Left colon (tissue), 2 donors: Measurements from ENCODE around the gene P3H4. TPM values are rescaled to one million over a fixed set of nuclear protein-coding genes. Genes with fewer than 3 reads are reported as not detected.

Experiments
- ATAC-seq: fragments of 200-7000 bp; cut with Tn5 transposase; one replicate; pipeline ENCODE4 v1.9.1; 2020; ENCODE audit warnings: mild to moderate bottlenecking, moderate library complexity
- DNase-seq, 2 donors: peaks; one replicate each; pipeline ENCODE4 v3.0.0-alpha.2; 2020
- intact Hi-C, 2 donors: fragments of 100-400 bp; cut with DNase I in 1 of 2; cut with micrococcal nuclease in 1 of 2; formaldehyde crosslinking; loops; one replicate each; pipeline versions ENCODE4 v1.11.2 to v1.14.0; 2022; cut with DNase I, micrococcal nuclease
- total RNA-seq, 2 donors: library from RNA; stranded (reverse); fragmentation: NEBNext Ultra II Directional; extraction: Animal tissue kit (Norgen Biotek cat#: 25700); gene quantifications; one replicate each; pipeline ENCODE4 v1.2.1, GENCODE V29; 2021
- donor health status: DM: no; HTN: no; CAD: no.
- donor health status: DM: yes; HTN: yes; CAD: no.

Gene P3H4
- total RNA-seq, 2 donors from 2014 or later = 10.7 to 15.3 TPM

DNA sequence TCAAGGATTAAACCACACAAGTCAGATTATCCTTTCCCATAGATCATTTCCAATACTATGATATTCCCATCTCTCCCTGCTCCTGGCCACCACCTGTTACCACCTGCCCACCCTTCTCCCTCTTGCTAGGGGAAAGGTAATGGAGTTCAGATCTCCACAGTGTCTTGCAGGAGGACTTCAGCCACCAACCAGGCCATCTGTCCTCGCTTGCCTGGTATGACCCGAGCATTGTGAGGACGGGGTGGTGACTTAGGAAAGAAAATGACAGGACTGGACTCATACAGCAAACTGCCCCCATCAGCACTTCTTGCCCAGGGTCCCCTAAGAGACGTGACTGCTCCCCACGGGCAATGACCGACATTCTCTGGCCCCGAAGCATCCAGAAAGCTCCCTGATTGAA, 11.8 kb upstream of the P3H4 start:
- intact Hi-C loops = no loop called here
- ATAC-seq (no peak), DNase-seq (no peak)

DNA sequence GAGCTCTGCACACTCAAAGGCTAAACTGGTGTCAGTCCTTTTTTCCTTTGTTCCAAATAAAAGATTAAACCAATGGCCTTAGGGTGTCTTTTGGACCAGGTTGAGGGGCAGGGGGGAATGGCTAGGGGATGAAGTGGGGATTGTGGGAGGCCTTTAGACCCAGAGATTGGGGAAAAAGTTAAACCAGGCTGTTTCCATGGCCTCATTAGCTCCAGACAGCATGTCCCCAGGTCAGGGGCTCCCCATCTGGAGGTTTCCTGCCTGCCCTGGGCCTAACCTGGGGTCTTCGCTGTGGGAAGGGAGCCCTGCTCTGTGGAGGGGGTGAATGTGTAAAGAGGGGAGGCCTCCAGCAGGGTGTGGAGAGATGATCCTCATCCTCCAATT, 11.4 kb upstream of the P3H4 start:
- DNase-seq (no peak), ATAC-seq (no peak)
- intact Hi-C loops = no loop called here

DNA sequence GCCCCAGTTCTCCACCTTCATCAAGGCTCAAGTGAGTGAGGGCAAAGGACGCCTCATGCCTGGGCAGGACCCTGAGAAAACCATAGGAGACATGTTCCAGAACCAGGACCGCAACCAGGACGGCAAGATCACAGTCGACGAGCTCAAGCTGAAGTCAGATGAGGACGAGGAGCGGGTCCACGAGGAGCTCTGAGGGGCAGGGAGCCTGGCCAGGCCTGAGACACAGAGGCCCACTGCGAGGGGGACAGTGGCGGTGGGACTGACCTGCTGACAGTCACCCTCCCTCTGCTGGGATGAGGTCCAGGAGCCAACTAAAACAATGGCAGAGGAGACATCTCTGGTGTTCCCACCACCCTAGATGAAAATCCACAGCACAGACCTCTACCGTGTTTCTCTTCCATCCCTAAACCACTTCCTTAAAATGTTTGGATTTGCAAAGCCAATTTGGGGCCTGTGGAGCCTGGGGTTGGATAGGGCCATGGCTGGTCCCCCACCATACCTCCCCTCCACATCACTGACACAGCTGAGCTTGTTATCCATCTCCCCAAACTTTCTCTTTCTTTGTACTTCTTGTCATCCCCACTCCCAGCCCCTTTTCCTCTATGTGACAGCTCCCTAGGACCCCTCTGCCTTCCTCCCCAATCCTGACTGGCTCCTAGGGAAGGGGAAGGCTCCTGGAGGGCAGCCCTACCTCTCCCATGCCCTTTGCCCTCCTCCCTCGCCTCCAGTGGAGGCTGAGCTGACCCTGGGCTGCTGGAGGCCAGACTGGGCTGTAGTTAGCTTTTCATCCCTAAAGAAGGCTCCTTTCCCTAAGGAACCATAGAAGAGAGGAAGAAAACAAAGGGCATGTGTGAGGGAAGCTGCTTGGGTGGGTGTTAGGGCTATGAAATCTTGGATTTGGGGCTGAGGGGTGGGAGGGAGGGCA, 10.7 kb upstream of the P3H4 start:
- intact Hi-C loops = no loop called here
- DNase-seq = no peak
- ATAC-seq = no peak

DNA sequence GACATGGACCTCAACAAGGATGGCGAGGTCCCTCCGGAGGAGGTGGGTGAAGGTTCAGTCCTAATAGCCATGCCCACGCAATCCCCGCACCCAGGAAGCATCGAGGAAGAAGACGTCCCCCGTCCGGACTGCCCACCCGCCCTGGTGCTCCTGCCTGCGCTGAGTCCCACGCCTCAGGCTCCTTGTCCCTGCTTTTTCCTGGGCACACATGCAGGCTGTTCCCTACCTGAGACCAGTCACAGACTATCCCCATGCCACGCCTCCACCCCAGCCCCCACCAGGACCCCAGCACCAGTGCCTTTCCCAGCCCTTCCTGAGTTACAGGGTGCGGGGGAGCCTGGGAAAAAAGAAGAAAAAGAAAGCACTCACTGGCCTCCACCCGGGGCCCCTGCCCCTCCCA, 10.0 kb upstream of the P3H4 start:
- no peak for ATAC-seq
- no peak for DNase-seq
- intact Hi-C loops = no loop called here

DNA sequence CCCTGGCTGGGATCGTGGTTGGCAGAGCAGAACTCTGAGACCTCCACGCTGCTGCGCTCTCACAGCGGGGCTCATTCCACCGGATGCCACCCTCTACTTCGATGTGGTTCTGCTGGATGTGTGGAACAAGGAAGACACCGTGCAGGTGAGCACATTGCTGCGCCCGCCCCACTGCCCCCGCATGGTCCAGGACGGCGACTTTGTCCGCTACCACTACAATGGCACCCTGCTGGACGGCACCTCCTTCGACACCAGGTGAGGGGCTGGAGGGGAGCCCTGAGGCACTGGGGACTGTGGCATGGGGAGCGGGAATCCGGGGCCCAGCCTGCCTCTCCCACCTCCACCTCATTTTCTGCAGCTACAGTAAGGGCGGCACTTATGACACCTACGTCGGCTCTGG, 6.3 kb upstream of the P3H4 start:
- intact Hi-C loops = no loop called here
- ATAC-seq (no peak), DNase-seq (no peak)

DNA sequence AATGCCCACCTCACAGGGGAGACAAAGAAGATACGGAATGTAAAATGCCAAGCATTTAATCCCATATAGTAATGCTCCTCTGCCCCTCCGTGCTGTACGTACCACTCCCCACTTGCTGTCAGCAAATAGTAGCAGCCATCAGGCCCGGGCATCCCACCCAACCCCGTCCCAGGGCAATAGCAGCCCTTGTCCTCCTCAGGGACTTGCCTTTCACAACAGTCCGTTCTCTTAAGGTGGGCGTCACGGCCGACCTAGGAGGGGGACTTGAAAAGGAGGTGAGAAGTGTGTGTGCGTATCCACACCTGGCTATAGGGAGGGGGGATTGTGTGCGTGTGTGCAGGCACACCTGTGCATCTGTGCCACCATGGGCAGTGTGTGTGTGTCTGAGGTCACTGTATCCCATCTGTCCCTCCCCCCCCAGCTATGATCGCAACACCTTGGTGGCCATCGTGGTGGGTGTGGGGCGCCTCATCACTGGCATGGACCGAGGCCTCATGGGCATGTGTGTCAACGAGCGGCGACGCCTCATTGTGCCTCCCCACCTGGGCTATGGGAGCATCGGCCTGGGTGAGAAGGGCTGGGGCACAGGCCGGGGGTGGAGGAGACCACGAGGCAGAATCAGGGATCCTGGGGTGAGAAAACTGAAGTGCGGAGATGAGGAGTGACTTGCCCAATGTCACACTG, 5.0 kb upstream of the P3H4 start:
- DNase-seq = no peak
- ATAC-seq = no peak
- intact Hi-C loops = no loop called here

DNA sequence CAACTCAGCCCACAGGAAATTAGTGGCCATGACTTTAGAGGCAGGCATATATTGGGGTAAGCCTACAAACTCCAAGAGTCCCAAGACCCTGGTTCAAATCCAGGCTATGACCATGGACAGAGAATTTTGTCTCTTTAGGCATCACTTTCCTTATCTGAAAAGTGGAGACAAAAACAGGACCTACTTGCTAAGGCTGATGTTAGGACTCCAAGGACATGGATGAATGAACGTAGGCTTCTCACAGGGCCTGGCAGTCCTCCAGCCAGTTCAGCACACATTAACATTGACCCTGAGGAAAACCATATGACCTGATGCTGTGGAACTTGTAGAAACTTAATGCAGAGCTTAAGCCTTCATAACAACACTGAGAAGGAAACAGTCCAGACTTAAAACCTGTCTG, 2.4 kb upstream of the P3H4 start:
- ATAC-seq = no peak
- intact Hi-C loops = no loop called here

DNA sequence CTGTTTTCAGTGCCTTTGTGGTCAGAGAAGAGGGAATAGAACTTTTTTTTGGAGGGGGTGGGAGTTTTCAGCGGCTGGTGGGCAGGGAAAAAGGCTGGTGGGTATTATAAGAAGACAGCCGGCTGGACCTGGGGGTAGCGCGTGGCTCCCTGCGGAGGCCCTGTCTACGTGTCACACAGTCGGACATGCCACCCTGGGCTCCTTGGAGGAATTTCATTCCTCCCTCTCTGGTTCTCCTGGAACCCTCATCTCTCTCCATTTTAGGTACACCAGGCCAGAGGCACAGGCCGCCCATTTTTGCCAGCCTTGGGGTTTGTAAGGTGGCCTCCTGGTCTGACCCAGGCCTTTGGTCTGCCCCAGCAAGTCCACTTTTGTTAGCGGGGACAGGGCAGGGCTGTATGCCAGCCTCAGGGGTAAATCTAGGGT, 2.0 kb upstream of the P3H4 start:
- intact Hi-C loops = no loop called here
- DNase-seq (no peak), ATAC-seq (no peak)

More for the DNA sequence above, 2.4 kb upstream of the P3H4 start:
- no peak for DNase-seq

DNA sequence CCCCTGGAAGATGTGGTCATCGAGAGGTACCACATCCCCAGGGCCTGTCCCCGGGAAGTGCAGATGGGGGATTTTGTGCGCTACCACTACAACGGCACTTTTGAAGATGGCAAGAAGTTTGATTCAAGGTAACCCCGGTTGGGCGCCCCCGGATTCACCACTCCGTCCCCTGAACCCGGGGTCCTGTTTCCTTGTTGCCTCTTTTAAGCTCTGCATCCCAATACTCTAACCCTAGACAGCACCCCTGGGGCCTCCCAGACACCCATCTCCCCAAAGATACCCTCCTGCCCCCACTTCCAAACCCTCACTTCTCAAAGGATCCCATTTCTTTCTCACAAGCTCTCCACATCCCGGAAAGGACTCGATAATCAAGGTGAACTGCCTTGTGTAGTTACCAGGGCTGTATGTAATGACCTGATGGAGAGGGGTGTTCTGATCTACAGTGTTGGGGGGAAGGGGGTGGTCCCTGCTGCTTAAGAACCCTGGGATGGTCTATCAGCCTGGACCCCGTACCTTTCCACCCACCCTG, 1.5 kb upstream of the P3H4 start:
- no peak for DNase-seq
- intact Hi-C loops = no loop called here
- ATAC-seq = no peak

DNA sequence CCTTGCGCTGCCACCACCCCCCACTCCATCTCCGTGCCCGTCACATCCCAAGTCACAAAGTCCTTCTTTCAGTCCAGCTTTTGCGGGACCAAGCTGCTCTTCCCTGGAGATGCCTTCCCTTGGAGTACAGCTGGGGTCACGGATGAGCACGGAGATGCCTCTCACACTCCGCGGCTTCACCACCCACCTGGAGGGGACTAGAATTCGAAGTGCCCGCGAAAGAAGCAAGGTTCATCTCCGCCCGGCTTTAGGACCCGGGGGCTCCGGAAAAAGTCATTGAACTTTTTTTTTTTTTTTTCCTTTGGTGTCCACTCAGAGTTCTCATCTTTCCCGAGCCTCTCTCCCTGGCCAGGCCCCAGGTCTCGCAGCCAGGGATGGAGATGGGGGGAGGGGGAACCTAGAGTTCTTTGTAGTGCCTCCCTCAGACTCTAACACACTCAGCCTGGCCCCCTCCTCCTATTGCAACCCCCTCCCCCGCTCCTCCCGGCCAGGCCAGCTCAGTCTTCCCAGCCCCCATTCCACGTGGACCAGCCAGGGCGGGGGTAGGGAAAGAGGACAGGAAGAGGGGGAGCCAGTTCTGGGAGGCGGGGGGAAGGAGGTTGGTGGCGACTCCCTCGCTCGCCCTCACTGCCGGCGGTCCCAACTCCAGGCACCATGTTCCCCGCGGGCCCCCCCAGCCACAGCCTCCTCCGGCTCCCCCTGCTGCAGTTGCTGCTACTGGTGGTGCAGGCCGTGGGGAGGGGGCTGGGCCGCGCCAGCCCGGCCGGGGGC, 817 bp upstream of the P3H4 start, which contains the start of gene FKBP10:
FKBP10 (plus strand) TSS at position 624 of the 771 bp plus-strand sequence; CDS start at position 655, 31 bp downstream.
- ATAC-seq (peak; percentile 10), DNase-seq (peak; percentile 56 to 63)
- intact Hi-C loops = no loop called here

DNA sequence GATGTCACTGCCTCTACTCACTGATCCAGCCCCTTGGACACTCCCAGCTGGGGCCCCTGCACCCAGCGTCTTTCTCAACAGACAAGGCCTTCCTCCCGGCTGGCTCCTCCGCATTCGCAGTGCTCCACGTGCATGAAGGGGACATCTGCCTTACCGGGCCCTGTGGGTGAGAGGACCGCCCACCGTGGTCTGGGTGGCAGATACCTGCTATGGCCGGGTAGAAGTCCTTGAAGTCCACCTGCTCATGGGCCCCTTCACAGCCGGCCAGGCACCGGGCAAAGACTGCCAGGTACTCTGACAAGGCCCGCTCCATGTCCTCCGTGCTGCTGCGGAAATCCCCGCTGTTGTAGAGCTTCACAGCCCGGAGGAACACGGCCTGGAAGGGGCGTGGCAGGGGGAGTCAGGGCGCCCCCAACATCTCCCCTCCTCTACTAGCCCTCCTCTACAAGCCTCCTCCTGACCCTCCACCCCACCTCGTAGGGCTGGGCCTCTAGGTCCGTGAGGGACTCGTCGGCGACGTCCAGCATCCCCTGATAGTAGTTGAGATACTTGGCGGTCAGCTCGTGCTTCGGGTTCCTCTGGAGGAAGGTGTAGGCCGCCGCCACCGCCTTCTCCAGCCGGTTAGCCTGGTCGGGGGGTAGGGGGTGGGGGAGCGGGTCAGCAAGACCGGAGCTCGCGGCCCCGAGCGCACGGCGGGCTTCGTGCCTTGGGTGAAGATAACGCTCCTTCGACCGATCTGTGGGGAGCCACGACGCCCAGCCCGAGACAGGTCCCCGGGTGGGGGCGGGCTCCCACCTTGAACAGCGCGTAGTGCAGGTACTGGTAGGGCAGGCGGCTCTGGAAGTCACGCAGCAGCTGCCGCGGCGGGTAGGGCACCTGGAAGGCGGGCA, 845 bp downstream of the P3H4 start:
- intact Hi-C loops = no loop called here
- no peak for DNase-seq
- ATAC-seq = peak; percentile 23

DNA sequence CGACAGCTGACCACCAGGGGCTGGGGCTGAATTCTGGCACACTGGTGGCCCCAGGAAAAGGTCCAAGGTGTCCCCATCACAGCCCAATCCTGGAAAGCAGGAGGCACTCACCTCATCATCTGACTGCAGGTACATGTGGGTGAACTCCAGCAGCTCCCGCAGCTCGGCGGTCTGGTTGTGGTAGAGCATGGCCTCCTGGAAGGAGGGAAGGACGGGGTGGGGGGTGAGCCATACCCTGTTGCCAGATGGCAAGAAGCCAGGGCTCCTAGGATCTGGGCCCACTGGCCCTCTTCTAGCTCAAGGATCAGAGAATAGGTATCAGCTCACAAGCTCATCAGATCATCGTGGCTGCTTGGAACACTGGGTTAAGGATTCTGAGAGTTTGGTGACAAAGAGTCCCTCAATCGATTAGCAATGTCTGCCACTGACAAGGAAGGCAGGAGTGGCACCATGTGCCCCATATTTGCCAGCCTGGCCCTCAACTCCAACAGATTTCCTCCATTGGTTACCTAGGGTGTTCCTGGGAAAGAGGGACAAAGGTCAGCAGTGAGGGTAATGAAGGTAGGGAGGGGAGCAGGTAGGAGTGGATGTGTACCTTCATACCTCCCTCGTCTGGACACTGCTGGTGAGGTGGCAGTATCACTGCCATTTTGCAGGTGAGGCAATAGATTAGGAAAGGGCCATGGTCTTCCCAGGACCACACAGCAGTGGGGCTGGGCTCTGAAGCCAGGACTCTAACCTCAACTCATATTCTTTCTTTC, 4.9 kb downstream of the P3H4 start:
- ATAC-seq (peak; percentile 85), DNase-seq (peak; percentile 49 to 77)
- intact Hi-C loops = loop anchor here in 1 of 2 donors (10.0 kb wide), 1 partner anchor 72 kb away; the partner anchor contains the start of gene HAP1

DNA sequence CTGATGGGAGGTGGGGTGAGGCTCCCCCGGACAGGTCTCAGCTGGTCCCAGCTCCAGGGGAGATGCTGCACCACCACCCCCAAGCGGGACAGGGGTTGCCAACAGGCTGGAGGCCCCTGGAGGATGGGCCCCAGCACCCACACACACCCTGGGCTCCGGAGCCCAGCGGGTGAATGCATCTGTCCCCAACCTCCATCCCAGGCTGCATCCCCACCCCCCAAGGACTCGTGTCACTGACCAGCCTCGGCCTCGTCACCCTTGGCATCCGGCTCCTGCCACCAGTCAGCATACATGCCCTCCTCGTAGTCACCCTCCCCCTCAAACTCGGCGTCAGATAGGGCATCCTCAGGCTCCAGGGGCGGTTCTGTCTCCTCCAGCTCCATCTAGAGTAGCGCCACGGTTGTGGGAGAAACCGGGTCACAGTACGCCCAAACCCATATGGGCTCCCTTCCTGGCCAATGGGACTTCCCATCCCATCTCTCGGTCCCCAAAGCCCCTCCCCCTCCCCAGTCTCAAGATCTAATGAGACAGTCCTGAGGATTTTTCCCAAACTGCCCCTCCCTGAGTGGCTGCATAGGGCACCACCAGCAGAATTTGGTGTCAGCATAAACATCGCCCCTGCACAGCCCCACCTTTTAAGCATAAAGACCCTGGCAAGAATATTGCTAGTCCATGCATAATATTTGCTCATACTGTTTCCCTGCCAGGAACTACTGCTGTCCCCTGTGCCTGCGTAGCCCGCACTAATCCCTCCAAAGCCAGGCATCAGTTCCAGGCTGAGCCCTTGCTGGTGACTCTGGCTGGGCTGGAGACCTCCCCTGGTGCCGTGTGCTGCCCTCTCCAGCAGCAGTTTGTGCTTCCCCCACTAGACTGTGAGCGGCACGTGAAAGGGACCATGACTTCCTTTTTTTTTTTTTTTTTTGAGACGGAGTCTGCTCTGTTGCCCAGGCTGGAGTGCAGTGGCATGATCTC, 8.4 kb downstream of the P3H4 start:
- no peak for DNase-seq
- intact Hi-C loops = loop anchor here in 1 of 2 donors (10.0 kb wide), 1 partner anchor 69 kb away; the partner anchor contains the start of gene HAP1
- no peak for ATAC-seq

DNA sequence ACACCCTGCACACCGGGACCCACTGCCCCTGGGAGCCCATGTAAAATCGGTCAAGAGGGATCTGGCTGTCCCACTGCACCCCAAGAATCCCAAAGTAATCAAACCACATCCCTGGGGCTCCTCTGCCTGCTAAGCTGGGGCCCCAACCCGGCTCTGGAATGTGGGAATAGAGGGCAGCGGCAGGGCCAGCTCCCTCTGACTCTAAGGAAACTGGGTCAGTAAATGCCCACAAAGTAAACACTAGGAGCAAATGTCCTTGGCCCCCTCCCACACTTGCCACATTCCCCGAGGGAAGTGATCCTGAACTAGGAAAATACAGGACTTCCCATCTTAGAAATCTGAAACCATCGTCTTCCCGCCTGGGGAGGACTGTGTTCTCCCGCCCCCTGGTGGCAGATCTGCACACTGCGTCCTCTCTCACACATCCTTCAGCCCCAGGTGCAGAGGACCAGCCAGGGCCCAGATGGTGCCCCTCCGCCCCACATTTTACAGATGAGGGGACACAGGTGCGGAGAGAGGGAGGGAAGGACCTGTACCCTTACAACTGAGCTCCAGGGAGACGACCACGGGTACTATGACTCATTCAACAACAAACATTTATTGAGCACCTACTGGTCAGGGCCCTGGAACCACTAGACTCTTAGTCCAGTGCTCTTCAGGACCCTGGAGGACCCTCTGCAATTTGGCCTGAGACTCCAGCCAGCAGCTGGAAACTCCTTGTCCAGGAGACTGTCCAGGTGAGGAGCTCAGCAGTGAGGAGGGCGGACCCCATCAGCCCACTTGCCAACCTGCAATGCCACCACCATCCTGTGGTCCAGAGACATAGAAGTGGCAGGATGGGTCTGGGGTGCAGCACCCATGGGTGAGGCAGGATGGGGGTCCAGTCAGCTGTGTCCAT, 10.1 kb downstream of the P3H4 start:
- peak; percentile 64 for ATAC-seq
- intact Hi-C loops = loop anchor here (2.0 to 10.0 kb wide), 2 partner anchors 63 to 67 kb away; partner anchors contain the start of gene HAP1 (in 1 of the 2)
- DNase-seq = peak; percentile 71 to 92
